ENCODE results near the gene JAZF1. TPM values are rescaled to one million over a fixed set of nuclear protein-coding genes. Genes with fewer than 3 reads are reported as not detected.

JAZF1 gene
- total RNA-seq, 1 experiment from 2014 or later = 0.95 TPM

- POLR2A ChIA-PET = no interaction called here
- H3K27me3 Mint-ChIP-seq (ENCODE audit: insufficient read depth, unreplicated experiment) = peaks cover 11% of the 10 kb centered on the region
- Histone ChIP-seq H3K9me3 (no peaks in the 10 kb centered on the region), H3K4me3 (ENCODE audit: low read depth, low read length) (no peak overlapping the region), H3K27me3 (replicated peaks; ENCODE audit: control insufficient read depth, insufficient read depth, low read length) (no peaks in the 10 kb centered on the region), H3K4me1 (no peaks in the 10 kb centered on the region), H3K36me3 (ENCODE audit: control insufficient read depth, insufficient read depth, low read length) (no peaks in the 10 kb centered on the region)
- H3K27ac Mint-ChIP-seq (ENCODE audit: unreplicated experiment) = no peak overlapping the region
- no peaks in the 10 kb centered on the region for H3K36me3 Mint-ChIP-seq (ENCODE audit: insufficient read depth, unreplicated experiment)
- intact Hi-C loops (cut with micrococcal nuclease; ENCODE audit: unreplicated experiment) = no loop called here
- no peak overlapping the region for H3K4me3 Mint-ChIP-seq (ENCODE audit: unreplicated experiment)
- no peaks in the 10 kb centered on the region for H3K4me1 Mint-ChIP-seq (ENCODE audit: low read depth, unreplicated experiment)
- no TSS peak for BruUV-seq (replicated peaks)
- CTCF ChIA-PET = no interaction called here
- no peak for TF ChIP-seq CTCF (IDR thresholded peaks at IDR 0.05; ENCODE audit: insufficient read depth in 1 of 2, low read depth in 1 of 2, low read length in 1 of 2, severe bottlenecking in 1 of 2, unreplicated experiment in 1 of 2)
- no peak for DNase-seq
- H3K9me3 Mint-ChIP-seq (ENCODE audit: unreplicated experiment) = no peaks in the 10 kb centered on the region
Measured at GRCh38 chr7:27955011-27955410, 225.6 kb downstream of the JAZF1 start.

- H3K27me3 ChIP-seq (replicated peaks; ENCODE audit: control insufficient read depth, insufficient read depth, low read length) = no peaks in the 10 kb centered on the region; the same call in 1 of the 2 replicates
- no TSS peak for BruUV-seq (replicated peaks)
- POLR2A ChIA-PET = no interaction called here
- no peaks in the 10 kb centered on the region for H3K36me3 ChIP-seq (ENCODE audit: control insufficient read depth, insufficient read depth, low read length)
- H3K4me3 ChIP-seq (ENCODE audit: low read depth, low read length) = no peak overlapping the region
- intact Hi-C loops (cut with micrococcal nuclease; ENCODE audit: unreplicated experiment) = no loop called here
- Mint-ChIP-seq H3K4me1 (ENCODE audit: low read depth, unreplicated experiment) (no peaks in the 10 kb centered on the region), H3K9me3 (ENCODE audit: unreplicated experiment) (no peaks in the 10 kb centered on the region), H3K27ac (ENCODE audit: unreplicated experiment) (no peak overlapping the region), H3K27me3 (ENCODE audit: insufficient read depth, unreplicated experiment) (peaks cover 17% of the 10 kb centered on the region), H3K36me3 (ENCODE audit: insufficient read depth, unreplicated experiment) (no peaks in the 10 kb centered on the region), H3K4me3 (ENCODE audit: unreplicated experiment) (no peak overlapping the region)
- no peaks in the 10 kb centered on the region for H3K9me3 ChIP-seq
- CTCF ChIA-PET = no interaction called here
- no peaks in the 10 kb centered on the region for H3K4me1 ChIP-seq
- TF ChIP-seq CTCF (IDR thresholded peaks at IDR 0.05; ENCODE audit: insufficient read depth in 1 of 2, low read depth in 1 of 2, low read length in 1 of 2, severe bottlenecking in 1 of 2, unreplicated experiment in 1 of 2) = no peak
- no peak for DNase-seq
Measured at GRCh38 chr7:27953777-27954176, 226.8 kb downstream of the JAZF1 start.

GRCh38 chr7:27953361-27953760 lies 227.2 kb downstream of the JAZF1 start:
- Histone ChIP-seq H3K27me3 (replicated peaks; ENCODE audit: control insufficient read depth, insufficient read depth, low read length) (no peaks in the 10 kb centered on the region; the same call in 1 of the 2 replicates), H3K4me1 (no peaks in the 10 kb centered on the region), H3K9me3 (no peaks in the 10 kb centered on the region), H3K4me3 (ENCODE audit: low read depth, low read length) (no peak overlapping the region), H3K36me3 (ENCODE audit: control insufficient read depth, insufficient read depth, low read length) (no peaks in the 10 kb centered on the region)
- ChIA-PET POLR2A (no interaction called here), CTCF (no interaction called here)
- no peaks in the 10 kb centered on the region for H3K4me1 Mint-ChIP-seq (ENCODE audit: low read depth, unreplicated experiment)
- no peaks in the 10 kb centered on the region for H3K36me3 Mint-ChIP-seq (ENCODE audit: insufficient read depth, unreplicated experiment)
- H3K27me3 Mint-ChIP-seq (ENCODE audit: insufficient read depth, unreplicated experiment) = peaks cover 17% of the 10 kb centered on the region
- no peak overlapping the region for H3K4me3 Mint-ChIP-seq (ENCODE audit: unreplicated experiment)
- H3K27ac Mint-ChIP-seq (ENCODE audit: unreplicated experiment) = no peak overlapping the region
- no peak for TF ChIP-seq CTCF (IDR thresholded peaks at IDR 0.05; ENCODE audit: insufficient read depth in 1 of 2, low read depth in 1 of 2, low read length in 1 of 2, severe bottlenecking in 1 of 2, unreplicated experiment in 1 of 2)
- BruUV-seq (replicated peaks) = no TSS peak
- no peaks in the 10 kb centered on the region for H3K9me3 Mint-ChIP-seq (ENCODE audit: unreplicated experiment)
- intact Hi-C loops (cut with micrococcal nuclease; ENCODE audit: unreplicated experiment) = no loop called here
- no peak for DNase-seq
